ENCODE results near the gene ATP11B.

DNA sequence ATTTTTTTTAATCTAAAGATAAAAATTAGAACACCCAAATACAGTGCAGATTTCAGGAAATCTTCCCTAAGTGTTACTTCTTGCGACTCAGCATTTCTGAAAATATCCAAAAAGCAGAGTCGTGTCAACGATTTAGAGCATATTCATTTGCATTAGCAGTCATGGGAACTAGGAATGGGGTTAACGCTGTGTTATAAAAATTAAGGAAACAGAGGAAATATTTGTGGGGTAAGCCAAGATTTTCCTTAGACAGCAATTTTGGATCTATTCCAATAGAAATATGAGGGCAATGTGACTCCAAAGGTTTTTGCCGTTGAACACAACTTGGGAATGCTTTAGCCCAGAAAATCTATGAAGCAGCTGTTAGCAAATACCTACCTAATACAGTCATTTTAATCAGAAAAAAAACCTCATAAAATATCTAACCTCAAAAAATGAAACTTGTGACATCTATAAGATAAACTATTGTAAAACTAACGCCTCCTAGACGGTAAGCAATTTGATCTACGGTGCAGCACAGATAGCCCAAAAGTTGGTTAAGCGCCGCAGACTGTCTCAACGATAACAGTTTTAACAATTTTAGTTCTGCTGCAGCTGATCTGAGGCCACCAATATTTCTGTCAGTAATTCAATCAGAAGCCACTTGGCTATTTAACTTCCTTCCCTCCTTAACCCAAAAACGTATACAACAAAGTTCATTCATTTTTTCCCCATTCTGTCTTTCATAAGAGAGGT, 5.8 kb upstream of the ATP11B start:
- TF ChIP-seq EZH2 (IDR thresholded peaks at IDR 0.05; ENCODE audit: insufficient read depth, poor library complexity, severe bottlenecking) (no peak), EZH2phosphoT487 (IDR thresholded peaks at IDR 0.05; ENCODE audit: insufficient read depth, low read depth) (no peak)

Data from GM23248 (cell line).